Trophoblast cell (in vitro differentiated cells and primary cell): Measurements from ENCODE around the gene UBAC1.

Source experiments
- DNase-seq, 2 donors: peaks; one replicate each; pipeline ENCODE4 v3.0.0-alpha.2; 2016
- H2AFZ ChIP-seq: 2 replicates; pipeline ENCODE4 v1.6.1; 2013; ENCODE audit warnings: low read length, moderate library complexity, mild to moderate bottlenecking; ENCODE audit not compliant: insufficient read depth, poor library complexity
- H2AK5ac ChIP-seq: 2 replicates; pipeline ENCODE4 v1.6.1; 2013; ENCODE audit warnings: mild to moderate bottlenecking, low read length
- H2BK120ac ChIP-seq: 2 replicates; pipeline ENCODE4 v1.6.1; 2013; ENCODE audit warnings: low read length, mild to moderate bottlenecking, moderate library complexity; ENCODE audit not compliant: insufficient read depth, poor library complexity
- H2BK12ac ChIP-seq: 2 replicates; pipeline ENCODE4 v1.6.1; 2013; ENCODE audit warnings: mild to moderate bottlenecking, low read length, moderate library complexity
- H2BK5ac ChIP-seq: 2 replicates; pipeline ENCODE4 v1.6.1; 2013; ENCODE audit warnings: low read length, low read depth, moderate library complexity, mild to moderate bottlenecking; ENCODE audit not compliant: poor library complexity
- H3K14ac ChIP-seq: 2 replicates; pipeline ENCODE4 v1.6.1; 2013; ENCODE audit warnings: mild to moderate bottlenecking, low read length
- H3K18ac ChIP-seq: 2 replicates; pipeline ENCODE4 v1.6.1; 2013; ENCODE audit warnings: mild to moderate bottlenecking, low read length
- H3K23ac ChIP-seq: 2 replicates; pipeline ENCODE4 v1.6.1; 2013; ENCODE audit warnings: low read length
- H3K27ac ChIP-seq: 2 replicates; pipeline ENCODE4 v1.5.1; 2013; ENCODE audit warnings: low read depth, mild to moderate bottlenecking, inconsistent platforms, low read length, moderate library complexity
- H3K27me3 ChIP-seq: 2 replicates; pipeline ENCODE4 v1.6.1; 2013; ENCODE audit warnings: inconsistent platforms, mild to moderate bottlenecking, low read length, moderate library complexity; ENCODE audit not compliant: insufficient read depth
- H3K36me3 ChIP-seq, 2 experiments: 1 replicate in 1 of 2; 2 replicates in 1 of 2; pipeline ENCODE4 v1.6.1; 2013; ENCODE audit warnings: low read length in 2 of 2, mild to moderate bottlenecking in 2 of 2, moderate library complexity in 1 of 2; ENCODE audit not compliant: insufficient read depth in 2 of 2, control insufficient read depth in 1 of 2
- H3K4ac ChIP-seq: 2 replicates; pipeline ENCODE4 v1.6.1; 2013; ENCODE audit warnings: low read depth, mild to moderate bottlenecking, low read length, moderate library complexity
- H3K4me1 ChIP-seq, 2 experiments: 1 replicate in 1 of 2; 2 replicates in 1 of 2; pipeline ENCODE4 v1.6.1; 2013; ENCODE audit warnings: low read length in 2 of 2, mild to moderate bottlenecking in 2 of 2, moderate library complexity in 1 of 2; ENCODE audit not compliant: insufficient read depth in 2 of 2, control insufficient read depth in 1 of 2
- H3K4me2 ChIP-seq: 2 replicates; pipeline ENCODE4 v1.6.1; 2013; ENCODE audit warnings: inconsistent platforms, mild to moderate bottlenecking, low read length, moderate library complexity
- H3K4me3 ChIP-seq: 2 replicates; pipeline ENCODE4 v1.5.1; 2013; ENCODE audit warnings: mild to moderate bottlenecking, low read depth, low read length, inconsistent platforms
- H3K79me1 ChIP-seq: one replicate; pipeline ENCODE4 v1.6.1; 2013; ENCODE audit warnings: low read length
- H3K79me2 ChIP-seq: 2 replicates; pipeline ENCODE4 v1.6.1; 2013; ENCODE audit warnings: low read length, mild to moderate bottlenecking; ENCODE audit not compliant: control insufficient read depth, insufficient read depth, poor library complexity
- H3K9ac ChIP-seq: 2 replicates; pipeline ENCODE4 v1.6.1; 2013; ENCODE audit warnings: mild to moderate bottlenecking, low read length
- H3K9me3 ChIP-seq: 2 replicates; pipeline ENCODE4 v1.6.1; 2013; ENCODE audit warnings: low read depth, mild to moderate bottlenecking, control low read depth, inconsistent platforms, low read length; ENCODE audit not compliant: insufficient read depth
- H4K12ac ChIP-seq: 2 replicates; pipeline ENCODE4 v1.6.1; 2013; ENCODE audit warnings: low read depth, mild to moderate bottlenecking, low read length, moderate library complexity
- H4K8ac ChIP-seq: 2 replicates; pipeline ENCODE4 v1.6.1; 2013; ENCODE audit warnings: low read depth, mild to moderate bottlenecking, low read length, moderate library complexity
- H4K91ac ChIP-seq: one replicate; pipeline ENCODE4 v1.6.1; 2013; ENCODE audit warnings: low read depth, mild to moderate bottlenecking, low read length, moderate library complexity
- WGBS: extraction: QIAGEN DNeasy Blood & Tissue Kit; methylation state at CpG from one replicate; pipeline ENCODE4 v1.1.7; 2013; ENCODE audit warnings: missing lambda C conversion rate; ENCODE audit not compliant: insufficient read length, insufficient coverage; ENCODE audit errors: extremely low coverage; 5-methylcytosine and 5-hydroxymethylcytosine counted together

The UBAC1 gene

DNA sequence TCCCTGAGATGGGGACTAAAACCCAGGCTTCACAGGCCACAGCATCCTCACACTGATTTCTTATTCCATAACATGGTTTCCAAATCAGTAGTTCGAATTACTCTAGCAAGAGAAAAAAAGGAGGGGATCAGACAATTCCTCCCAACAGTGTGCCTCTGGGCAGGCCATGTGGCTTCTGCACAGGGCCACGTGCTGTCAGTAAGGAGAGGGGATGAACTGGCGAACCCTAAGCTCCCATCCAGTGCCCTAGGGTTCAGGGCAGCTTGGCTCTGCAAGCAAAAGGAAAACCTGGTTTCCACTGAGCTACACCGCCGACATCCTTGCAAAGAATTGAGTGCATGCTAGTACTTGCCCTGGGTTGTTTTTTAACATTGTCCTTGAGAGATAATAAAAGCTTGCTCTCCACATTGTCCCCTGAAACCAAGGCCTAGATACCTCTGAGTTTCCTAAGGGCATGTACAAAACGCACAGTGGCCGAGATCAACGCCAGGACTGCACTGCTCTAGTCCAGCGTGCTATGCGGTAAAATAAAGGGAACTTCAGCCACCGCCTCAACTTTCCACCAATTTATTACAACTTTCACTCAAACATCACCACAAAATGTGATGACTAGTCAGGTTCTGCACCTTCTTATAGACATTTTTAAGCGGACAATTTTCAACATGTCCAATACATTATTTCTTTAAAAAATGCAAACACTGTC lies 58.4 kb downstream of the UBAC1 start:
- H3K9me3 ChIP-seq = peaks cover 3% of the 10 kb centered on the region
- H3K79me2 ChIP-seq = peaks cover 27% of the 10 kb centered on the region

GRCh38 chr9:135901826-135902225 lies 59.3 kb downstream of the UBAC1 start:
- no peak overlapping the region for H3K27ac ChIP-seq
- no peak overlapping the region for H3K23ac ChIP-seq
- no peak overlapping the region for H2AK5ac ChIP-seq
- no peak overlapping the region for H2BK5ac ChIP-seq
- H3K14ac ChIP-seq = no peak overlapping the region
- no peak overlapping the region for H2BK12ac ChIP-seq
- peaks cover 0 to 6% of the 10 kb centered on the region in 2 experiments for H3K36me3 ChIP-seq
- no peak overlapping the region for H4K12ac ChIP-seq
- H3K27me3 ChIP-seq = no peaks in the 10 kb centered on the region
- DNase-seq = no peak
- H3K79me2 ChIP-seq = peaks cover 24% of the 10 kb centered on the region
- no peak overlapping the region for H4K8ac ChIP-seq
- no peak overlapping the region for H3K18ac ChIP-seq
- no peak overlapping the region for H3K4me3 ChIP-seq
- H2BK120ac ChIP-seq = no peak overlapping the region
- H3K9ac ChIP-seq = no peak overlapping the region
- H3K4me2 ChIP-seq = no peak overlapping the region
- H3K4ac ChIP-seq = peak overlapping the region; percentile 3
- no CpG with 5 or more reads among the region's 2 CpGs for WGBS
- no peak overlapping the region for H2AFZ ChIP-seq
- H3K4me1 ChIP-seq = peaks cover 0 to 6% of the 10 kb centered on the region in 2 experiments
- H3K79me1 ChIP-seq = peaks cover 3% of the 10 kb centered on the region
- peaks cover 3% of the 10 kb centered on the region for H3K9me3 ChIP-seq
- no peak overlapping the region for H4K91ac ChIP-seq

More for the DNA sequence above, 58.4 kb downstream of the UBAC1 start:
- Histone ChIP-seq H2AK5ac (no peak overlapping the region), H2BK12ac (no peak overlapping the region), H3K23ac (no peak overlapping the region), H3K18ac (no peak overlapping the region), H3K9ac (no peak overlapping the region), H2BK5ac (no peak overlapping the region), H3K79me1 (peaks cover 6% of the 10 kb centered on the region), H3K36me3 (peaks cover 0 to 2% of the 10 kb centered on the region in 2 experiments), H2BK120ac (no peak overlapping the region), H4K91ac (no peak overlapping the region), H2AFZ (no peak overlapping the region), H4K8ac (no peak overlapping the region), H3K4me1 (peaks cover 0 to 6% of the 10 kb centered on the region in 2 experiments), H3K27me3 (no peaks in the 10 kb centered on the region), H4K12ac (no peak overlapping the region), H3K4me3 (no peak overlapping the region), H3K14ac (no peak overlapping the region), H3K4me2 (no peak overlapping the region), H3K4ac (peak overlapping the region; percentile 28), H3K27ac (no peak overlapping the region)
- no peak for DNase-seq
- WGBS = no CpG with 5 or more reads among the region's 12 CpGs

- H3K4me2 ChIP-seq = no peak overlapping the region
- no peaks in the 10 kb centered on the region for H3K79me1 ChIP-seq
- H3K4me1 ChIP-seq = peaks cover 0 to 6% of the 10 kb centered on the region in 2 experiments
- no peak overlapping the region for H2AFZ ChIP-seq
- no peak for DNase-seq
- no peak overlapping the region for H4K91ac ChIP-seq
- H3K4ac ChIP-seq = peak overlapping the region; percentile 3
- peaks cover 3% of the 10 kb centered on the region for H3K9me3 ChIP-seq
- no peak overlapping the region for H3K4me3 ChIP-seq
- no peak overlapping the region for H3K23ac ChIP-seq
- no CpG with 5 or more reads among the region's 9 CpGs for WGBS
- peaks cover 21% of the 10 kb centered on the region for H3K79me2 ChIP-seq
- no peaks in the 10 kb centered on the region for H3K27me3 ChIP-seq
- H3K27ac ChIP-seq = no peak overlapping the region
- H3K14ac ChIP-seq = no peak overlapping the region
- no peak overlapping the region for H3K9ac ChIP-seq
- no peak overlapping the region for H3K18ac ChIP-seq
- no peak overlapping the region for H2AK5ac ChIP-seq
- no peak overlapping the region for H4K12ac ChIP-seq
- H3K36me3 ChIP-seq = peaks cover 0 to 6% of the 10 kb centered on the region in 2 experiments
- no peak overlapping the region for H2BK120ac ChIP-seq
- no peak overlapping the region for H2BK5ac ChIP-seq
- H4K8ac ChIP-seq = no peak overlapping the region
- no peak overlapping the region for H2BK12ac ChIP-seq
Measured at GRCh38 chr9:135901031-135901758, 60.0 kb downstream of the UBAC1 start.

GRCh38 chr9:135898634-135899407 lies 62.4 kb downstream of the UBAC1 start:
- no peak overlapping the region for H2BK5ac ChIP-seq
- H3K27me3 ChIP-seq = no peaks in the 10 kb centered on the region
- peaks cover 0 to 6% of the 10 kb centered on the region in 2 experiments for H3K36me3 ChIP-seq
- H3K27ac ChIP-seq = no peak overlapping the region
- H3K79me2 ChIP-seq = peaks cover 13% of the 10 kb centered on the region
- no peak overlapping the region for H2BK12ac ChIP-seq
- no peak overlapping the region for H4K8ac ChIP-seq
- H3K9ac ChIP-seq = no peak overlapping the region
- no peak overlapping the region for H2BK120ac ChIP-seq
- no peak for DNase-seq
- no peak overlapping the region for H3K4me2 ChIP-seq
- H2AK5ac ChIP-seq = no peak overlapping the region
- H3K18ac ChIP-seq = no peak overlapping the region
- peaks cover 0 to 7% of the 10 kb centered on the region in 2 experiments for H3K4me1 ChIP-seq
- no peak overlapping the region for H4K12ac ChIP-seq
- H4K91ac ChIP-seq = no peak overlapping the region
- H3K9me3 ChIP-seq = peaks cover 3% of the 10 kb centered on the region
- H3K23ac ChIP-seq = no peak overlapping the region
- H3K4ac ChIP-seq = peak overlapping the region; percentile 16
- no peak overlapping the region for H3K4me3 ChIP-seq
- H2AFZ ChIP-seq = no peak overlapping the region
- no peak overlapping the region for H3K14ac ChIP-seq
- no CpG with 5 or more reads among the region's 11 CpGs for WGBS
- no peaks in the 10 kb centered on the region for H3K79me1 ChIP-seq
